GM10248 (cell line): Measurements from ENCODE around the gene ZNF554.

Experiments
- CTCF ChIA-PET: fragments of 300-600 bp; sonication (Branson Sonifier 250); formaldehyde crosslinking; extraction: SDS; loops from one replicate; lab custom pipeline; 2021; ENCODE audit warnings: antibody characterized with exemption; lab: Yijun Ruan, JAX
- POLR2A ChIA-PET: fragments of 350-650 bp; sonication (Branson Sonifier 250); formaldehyde crosslinking; extraction: SDS; loops from one replicate; lab custom pipeline; 2020; ENCODE audit warnings: antibody characterized with exemption; lab: Yijun Ruan, JAX
- DNase-seq: peaks from one replicate; pipeline ENCODE4 v3.0.0; 2012; ENCODE audit errors: extremely low spot score
- CTCF ChIP-seq: IDR thresholded peaks from 2 replicates; pipeline ENCODE4 v1.5.1; 2012; ENCODE audit warnings: mild to moderate bottlenecking, low read depth; ENCODE audit errors: extremely low read depth, missing control alignments, control extremely low read depth

ZNF554 gene

DNA sequence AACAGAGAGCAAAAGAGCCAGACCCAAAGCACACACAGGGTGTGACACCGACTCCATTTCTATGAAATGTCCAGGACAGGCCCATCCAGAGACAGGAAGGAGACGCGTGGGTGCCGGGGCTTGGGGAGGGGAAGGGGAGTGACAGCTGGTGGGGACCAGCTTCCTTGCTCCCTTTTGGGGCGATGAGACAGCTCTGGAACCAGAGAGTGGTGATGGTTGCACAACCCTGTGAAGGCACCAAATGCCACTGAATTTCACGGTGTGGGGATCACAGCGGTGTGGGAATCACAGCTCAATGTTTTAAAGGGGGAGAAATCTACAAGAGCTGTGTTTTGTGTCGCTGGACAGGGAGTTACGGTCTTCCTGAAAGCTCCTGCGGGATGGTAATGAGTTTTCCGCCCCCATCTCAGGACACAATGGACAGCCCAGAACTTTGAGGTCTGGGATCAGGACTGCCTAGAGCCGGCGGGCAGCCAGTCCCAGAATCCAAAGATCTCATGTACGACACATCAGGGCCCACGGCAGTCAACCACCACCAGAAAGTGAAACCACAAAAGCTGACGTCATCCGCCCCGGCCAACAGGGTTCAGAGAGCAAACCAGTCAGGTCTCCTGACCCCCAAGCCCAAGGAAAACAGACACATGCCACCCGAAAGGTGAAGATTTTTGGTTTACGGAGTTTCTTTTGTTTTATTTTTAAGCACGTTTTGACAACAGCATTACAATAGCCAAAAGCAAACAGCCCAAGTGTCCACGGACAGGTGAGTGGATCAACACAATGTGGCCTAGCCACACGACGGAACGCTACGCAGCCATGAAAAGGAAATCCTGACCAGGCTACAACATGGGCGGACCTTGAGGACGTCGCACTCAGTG lies 43.9 kb upstream of the ZNF554 start:
- no peak for TF ChIP-seq CTCF
- ChIA-PET CTCF (interaction anchor here (1.3 to 1.4 kb wide), 2 partner anchors 27 to 127 kb away, joined by 3 to 9 read pairs; no protein-coding TSS in a partner anchor), POLR2A (no interaction called here)
- peak; percentile 74 for DNase-seq

- ChIA-PET POLR2A (interaction anchor here (0.6 kb wide), 1 partner anchor 302 kb away, joined by 3 read pairs; the partner anchor contains the start of gene GADD45B), CTCF (interaction anchor here (1.0 kb wide), 1 partner anchor 130 kb away, joined by 4 read pairs; no protein-coding TSS in a partner anchor)
- DNase-seq = no peak
- no peak for TF ChIP-seq CTCF
Observed at GRCh38 chr19:2777952-2778683, 41.5 kb upstream of the ZNF554 start.

- ChIA-PET POLR2A (interaction anchor here (0.6 kb wide), 1 partner anchor 126 kb away, joined by 3 read pairs; no protein-coding TSS in a partner anchor), CTCF (no interaction called here)
- DNase-seq = no peak
- no peak for TF ChIP-seq CTCF
Observed at GRCh38 chr19:2779121-2779740, 40.4 kb upstream of the ZNF554 start.

DNA sequence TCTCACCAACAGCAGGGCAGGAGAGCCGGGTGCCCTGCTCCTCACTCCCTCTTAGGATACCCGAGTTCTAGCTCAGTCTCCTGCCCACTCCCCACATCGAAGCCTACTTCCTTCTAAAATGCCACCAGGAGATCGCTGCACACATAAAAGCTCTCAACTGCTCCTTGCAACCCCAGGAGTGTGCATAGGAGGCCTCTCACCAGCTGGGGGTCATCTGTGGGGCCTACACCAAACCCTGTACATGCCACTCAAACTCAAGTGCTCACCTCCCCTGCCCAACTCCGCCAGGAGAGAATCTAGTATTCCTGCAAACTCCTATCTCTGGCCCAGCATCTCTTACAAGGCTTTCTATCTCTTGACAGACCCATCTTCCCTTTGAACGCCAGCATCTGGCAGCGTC lies 39.4 kb upstream of the ZNF554 start:
- DNase-seq = no peak
- ChIA-PET CTCF (interaction anchor here (0.6 to 4.2 kb wide), 2 partner anchors 103 to 132 kb away, joined by 3 to 11 read pairs; no protein-coding TSS in a partner anchor), POLR2A (no interaction called here)
- no peak for TF ChIP-seq CTCF

DNA sequence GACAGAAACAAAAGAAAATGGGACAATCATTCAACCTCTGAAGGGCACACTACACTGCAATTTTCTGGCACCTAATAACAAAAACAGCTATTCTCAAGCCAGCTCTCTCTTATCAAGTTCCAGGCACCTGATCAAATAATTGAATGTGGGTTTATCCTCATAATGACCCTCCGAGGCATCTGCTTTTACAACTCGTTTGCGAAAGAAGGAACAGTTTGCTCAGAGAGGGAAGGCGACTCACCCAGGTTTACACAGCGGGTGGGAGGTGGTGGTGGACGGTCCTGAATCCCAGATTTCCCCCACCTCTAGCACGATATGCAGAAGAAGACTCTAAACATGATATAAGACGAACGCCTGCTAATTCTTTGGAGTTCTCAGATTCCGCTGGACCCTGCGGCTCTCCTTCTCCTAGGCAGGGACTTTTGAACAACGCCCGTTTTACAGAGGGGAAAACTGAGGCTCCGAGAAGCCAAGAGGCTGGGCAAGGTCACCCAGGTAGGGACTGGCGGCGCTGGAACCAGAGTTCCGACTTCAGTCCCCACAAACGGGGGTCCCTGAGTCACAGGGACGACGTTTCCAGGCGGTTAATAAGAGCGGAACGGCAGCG lies 37.2 kb upstream of the ZNF554 start:
- CTCF ChIA-PET = interaction anchor here (0.8 to 4.2 kb wide), 4 partner anchors 67 to 160 kb away, joined by 3 to 11 read pairs (median 4); no protein-coding TSS in a partner anchor
- no peak for DNase-seq
- TF ChIP-seq CTCF = no peak
- POLR2A ChIA-PET = interaction anchor here (1.4 kb wide), 1 partner anchor 306 kb away, joined by 10 read pairs; the partner anchor contains the start of gene GADD45B
